ENCODE data around the gene ADGRB2.

The ADGRB2 gene

GRCh38 chr1:31764312-31765040 is at the start of gene ADGRB2:
TSS of gene ADGRB2 (minus strand) at chr1:31764340. CDS start at chr1:31757221, 7,119 bp downstream.
- H3K9ac ChIP-seq (ENCODE audit: insufficient read length, low read depth) = peak within 1 kb of the TSS; percentile 76
- no peak for DNase-seq (ENCODE audit: low read depth, low spot score)
- peaks cover 23% of the 10 kb centered on the region for H3K27me3 ChIP-seq (ENCODE audit: insufficient read depth, insufficient read length)

GRCh38 chr1:31812158-31812829 is 48.2 kb upstream of the ADGRB2 start:
- Histone ChIP-seq H3K4me1 (ENCODE audit: insufficient read depth, insufficient read length) (peaks cover 11% of the 10 kb centered on the region), H3K9ac (ENCODE audit: insufficient read length, low read depth) (no peak overlapping the region), H3K9me3 (ENCODE audit: insufficient read depth, low read length) (no peaks in the 10 kb centered on the region), H3K36me3 (ENCODE audit: insufficient read depth, insufficient read length, low read length) (no peaks in the 10 kb centered on the region), H3K4me3 (ENCODE audit: insufficient read length, low read depth) (no peak overlapping the region), H3K27me3 (ENCODE audit: insufficient read depth, insufficient read length) (no peaks in the 10 kb centered on the region)
- TF ChIP-seq YY1 (IDR thresholded peaks at IDR 0.05; ENCODE audit: insufficient read depth, insufficient read length) (no peak), ZNF274 (IDR thresholded peaks at IDR 0.05; ENCODE audit: low read depth, low read length) (no peak), SUZ12 (IDR thresholded peaks at IDR 0.05; ENCODE audit: extremely low read depth, insufficient read depth, insufficient read length) (no peak)
- DNase-seq (ENCODE audit: low read depth, low spot score) = no peak

More at GRCh38 chr1:31764312-31765040, at the start of gene ADGRB2:
- Histone ChIP-seq H3K4me1 (ENCODE audit: insufficient read depth, insufficient read length) (peaks cover 64% of the 10 kb centered on the region), H3K36me3 (ENCODE audit: insufficient read depth, insufficient read length, low read length) (no peaks in the 10 kb centered on the region), H3K4me3 (ENCODE audit: insufficient read length, low read depth) (peak within 1 kb of the TSS; percentile 50), H3K9me3 (ENCODE audit: insufficient read depth, low read length) (no peaks in the 10 kb centered on the region)
- TF ChIP-seq SUZ12 (IDR thresholded peaks at IDR 0.05; ENCODE audit: extremely low read depth, insufficient read depth, insufficient read length) (no peak), ZNF274 (IDR thresholded peaks at IDR 0.05; ENCODE audit: low read depth, low read length) (no peak), YY1 (IDR thresholded peaks at IDR 0.05; ENCODE audit: insufficient read depth, insufficient read length) (no peak)

GRCh38 chr1:31811605-31812004 is 47.5 kb upstream of the ADGRB2 start:
- DNase-seq (ENCODE audit: low read depth, low spot score) = peak; percentile 65
- Histone ChIP-seq H3K9me3 (ENCODE audit: insufficient read depth, low read length) (no peaks in the 10 kb centered on the region), H3K27me3 (ENCODE audit: insufficient read depth, insufficient read length) (no peaks in the 10 kb centered on the region), H3K9ac (ENCODE audit: insufficient read length, low read depth) (no peak overlapping the region), H3K4me3 (ENCODE audit: insufficient read length, low read depth) (no peak overlapping the region), H3K36me3 (ENCODE audit: insufficient read depth, insufficient read length, low read length) (no peaks in the 10 kb centered on the region), H3K4me1 (ENCODE audit: insufficient read depth, insufficient read length) (peaks cover 11% of the 10 kb centered on the region)
- TF ChIP-seq YY1 (IDR thresholded peaks at IDR 0.05; ENCODE audit: insufficient read depth, insufficient read length) (no peak), ZNF274 (IDR thresholded peaks at IDR 0.05; ENCODE audit: low read depth, low read length) (no peak), SUZ12 (IDR thresholded peaks at IDR 0.05; ENCODE audit: extremely low read depth, insufficient read depth, insufficient read length) (no peak)

- no peak for TF ChIP-seq SUZ12 (IDR thresholded peaks at IDR 0.05; ENCODE audit: extremely low read depth, insufficient read depth, insufficient read length)
- H3K27me3 ChIP-seq (ENCODE audit: insufficient read depth, insufficient read length) = no peaks in the 10 kb centered on the region
- H3K4me3 ChIP-seq (ENCODE audit: insufficient read length, low read depth) = no peak overlapping the region
- H3K9me3 ChIP-seq (ENCODE audit: insufficient read depth, low read length) = no peaks in the 10 kb centered on the region
- DNase-seq (ENCODE audit: low read depth, low spot score) = no peak
- H3K36me3 ChIP-seq (ENCODE audit: insufficient read depth, insufficient read length, low read length) = no peaks in the 10 kb centered on the region
- H3K9ac ChIP-seq (ENCODE audit: insufficient read length, low read depth) = no peak overlapping the region
- peaks cover 7% of the 10 kb centered on the region for H3K4me1 ChIP-seq (ENCODE audit: insufficient read depth, insufficient read length)
Measured at GRCh38 chr1:31809698-31810097, 45.6 kb upstream of the ADGRB2 start.

GRCh38 chr1:31807273-31808048 is 43.3 kb upstream of the ADGRB2 start:
- Histone ChIP-seq H3K4me1 (ENCODE audit: insufficient read depth, insufficient read length) (no peaks in the 10 kb centered on the region), H3K4me3 (ENCODE audit: insufficient read length, low read depth) (no peak overlapping the region), H3K9ac (ENCODE audit: insufficient read length, low read depth) (no peak overlapping the region), H3K27me3 (ENCODE audit: insufficient read depth, insufficient read length) (no peaks in the 10 kb centered on the region), H3K9me3 (ENCODE audit: insufficient read depth, low read length) (no peaks in the 10 kb centered on the region), H3K36me3 (ENCODE audit: insufficient read depth, insufficient read length, low read length) (no peaks in the 10 kb centered on the region)
- TF ChIP-seq YY1 (IDR thresholded peaks at IDR 0.05; ENCODE audit: insufficient read depth, insufficient read length) (no peak), ZNF274 (IDR thresholded peaks at IDR 0.05; ENCODE audit: low read depth, low read length) (no peak), SUZ12 (IDR thresholded peaks at IDR 0.05; ENCODE audit: extremely low read depth, insufficient read depth, insufficient read length) (no peak)
- DNase-seq (ENCODE audit: low read depth, low spot score) = no peak

- no peak for DNase-seq (ENCODE audit: low read depth, low spot score)
- TF ChIP-seq SUZ12 (IDR thresholded peaks at IDR 0.05; ENCODE audit: extremely low read depth, insufficient read depth, insufficient read length) = no peak
- TF ChIP-seq ZNF274 (IDR thresholded peaks at IDR 0.05; ENCODE audit: low read depth, low read length) = no peak
- TF ChIP-seq YY1 (IDR thresholded peaks at IDR 0.05; ENCODE audit: insufficient read depth, insufficient read length) = no peak
- Histone ChIP-seq H3K9ac (ENCODE audit: insufficient read length, low read depth) (no peak overlapping the region), H3K36me3 (ENCODE audit: insufficient read depth, insufficient read length, low read length) (no peaks in the 10 kb centered on the region), H3K4me1 (ENCODE audit: insufficient read depth, insufficient read length) (peaks cover 6% of the 10 kb centered on the region), H3K9me3 (ENCODE audit: insufficient read depth, low read length) (no peaks in the 10 kb centered on the region), H3K27me3 (ENCODE audit: insufficient read depth, insufficient read length) (no peaks in the 10 kb centered on the region), H3K4me3 (ENCODE audit: insufficient read length, low read depth) (no peak overlapping the region)
Measured at GRCh38 chr1:31805318-31805717, 41.2 kb upstream of the ADGRB2 start.

GRCh38 chr1:31804098-31804497 is 40.0 kb upstream of the ADGRB2 start:
- Histone ChIP-seq H3K4me3 (ENCODE audit: insufficient read length, low read depth) (no peak overlapping the region), H3K4me1 (ENCODE audit: insufficient read depth, insufficient read length) (peaks cover 17% of the 10 kb centered on the region), H3K36me3 (ENCODE audit: insufficient read depth, insufficient read length, low read length) (no peaks in the 10 kb centered on the region), H3K27me3 (ENCODE audit: insufficient read depth, insufficient read length) (no peaks in the 10 kb centered on the region), H3K9me3 (ENCODE audit: insufficient read depth, low read length) (no peaks in the 10 kb centered on the region), H3K9ac (ENCODE audit: insufficient read length, low read depth) (no peak overlapping the region)
- TF ChIP-seq YY1 (IDR thresholded peaks at IDR 0.05; ENCODE audit: insufficient read depth, insufficient read length) (no peak), ZNF274 (IDR thresholded peaks at IDR 0.05; ENCODE audit: low read depth, low read length) (no peak)
- DNase-seq (ENCODE audit: low read depth, low spot score) = no peak
